Mesothelial cell of epicardium (in vitro differentiated cells): ENCODE data around the gene PMP22. TPM values are rescaled to one million over a fixed set of nuclear protein-coding genes. Genes with fewer than 3 reads are reported as not detected.

Experiments
- DNase-seq, 2 experiments: peaks; one replicate each; pipeline ENCODE4 v3.0.0; 2021; ENCODE audit warnings: low spot score in 2 of 2; ENCODE audit not compliant: unreplicated experiment in 2 of 2
- H3K27ac Mint-ChIP-seq: 2 replicates; pipeline ENCODE4 v1.8.0; 2021; ENCODE audit warnings: mixed read lengths
- H3K27me3 Mint-ChIP-seq: 2 replicates; pipeline ENCODE4 v1.8.0; 2021; ENCODE audit warnings: low read depth, mixed read lengths
- H3K36me3 Mint-ChIP-seq: 2 replicates; pipeline ENCODE4 v1.8.0; 2021; ENCODE audit warnings: mixed read lengths
- H3K4me1 Mint-ChIP-seq: 2 replicates; pipeline ENCODE4 v1.8.0; 2021; ENCODE audit warnings: mixed read lengths
- H3K4me3 Mint-ChIP-seq: 2 replicates; pipeline ENCODE4 v1.8.0; 2021; ENCODE audit warnings: mild to moderate bottlenecking, moderate library complexity, mixed read lengths
- H3K9me3 Mint-ChIP-seq: 2 replicates; pipeline ENCODE4 v1.8.0; 2021; ENCODE audit warnings: mixed read lengths
- CTCF ChIP-seq: fragments of 200-600 bp; sonication (generic); IDR thresholded peaks from one replicate; pipeline ENCODE4 v1.5.0; 2021; ENCODE audit warnings: antibody characterized with exemption; ENCODE audit not compliant: unreplicated experiment
- total RNA-seq: library from RNA; stranded (reverse); gene quantifications from 3 replicates; pipeline ENCODE4 v1.2.1, GENCODE V29; 2021

The PMP22 gene
- total RNA-seq, 1 donor from 2014 or later, result 50.4 TPM

- Mint-ChIP-seq H3K27me3 (no peaks in the 10 kb centered on the region), H3K4me1 (peaks cover 12% of the 10 kb centered on the region), H3K36me3 (no peaks in the 10 kb centered on the region), H3K27ac (no peak overlapping the region), H3K9me3 (no peaks in the 10 kb centered on the region), H3K4me3 (no peak overlapping the region)
- no peak for TF ChIP-seq CTCF
- no peak for DNase-seq
Observed at GRCh38 chr17:15285466-15285865, 20.3 kb upstream of the PMP22 start.

GRCh38 chr17:15284537-15284936, 19.4 kb upstream of the PMP22 start:
- DNase-seq, result no peak
- no peaks in the 10 kb centered on the region for H3K9me3 Mint-ChIP-seq
- TF ChIP-seq CTCF, result no peak
- no peak overlapping the region for H3K27ac Mint-ChIP-seq
- H3K27me3 Mint-ChIP-seq, result no peaks in the 10 kb centered on the region
- H3K36me3 Mint-ChIP-seq, result no peaks in the 10 kb centered on the region
- H3K4me3 Mint-ChIP-seq, result no peak overlapping the region
- peaks cover 12% of the 10 kb centered on the region for H3K4me1 Mint-ChIP-seq

DNA sequence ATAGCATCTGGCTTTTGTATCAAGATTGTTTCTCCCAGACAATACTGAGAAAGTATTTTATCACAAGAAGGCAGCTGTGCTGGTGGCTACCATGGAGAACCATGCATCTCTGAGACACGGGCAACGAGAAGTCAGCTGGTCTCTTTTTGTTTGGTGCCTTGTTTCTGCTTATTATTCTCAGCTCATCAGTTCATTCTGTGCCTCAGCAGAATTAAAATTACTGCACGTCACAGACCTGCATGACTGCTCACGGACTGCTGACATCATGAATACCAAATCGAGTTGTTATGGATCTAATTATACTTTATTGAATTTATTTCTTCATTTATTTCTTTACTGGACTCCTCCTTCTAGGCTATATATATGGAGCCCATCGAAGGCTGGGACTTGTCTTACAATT, 19.0 kb upstream of the PMP22 start:
- no peaks in the 10 kb centered on the region for H3K27me3 Mint-ChIP-seq
- no peaks in the 10 kb centered on the region for H3K36me3 Mint-ChIP-seq
- H3K9me3 Mint-ChIP-seq, result no peaks in the 10 kb centered on the region
- H3K4me1 Mint-ChIP-seq, result peaks cover 8% of the 10 kb centered on the region
- no peak for TF ChIP-seq CTCF
- DNase-seq, result no peak
- no peak overlapping the region for H3K4me3 Mint-ChIP-seq
- H3K27ac Mint-ChIP-seq, result no peak overlapping the region

GRCh38 chr17:15281909-15282308, 16.8 kb upstream of the PMP22 start:
- no peaks in the 10 kb centered on the region for H3K9me3 Mint-ChIP-seq
- H3K4me3 Mint-ChIP-seq, result no peak overlapping the region
- no peak for TF ChIP-seq CTCF
- no peaks in the 10 kb centered on the region for H3K27me3 Mint-ChIP-seq
- H3K4me1 Mint-ChIP-seq, result peaks cover 5% of the 10 kb centered on the region
- H3K36me3 Mint-ChIP-seq, result no peaks in the 10 kb centered on the region
- no peak for DNase-seq
- H3K27ac Mint-ChIP-seq, result no peak overlapping the region

GRCh38 chr17:15278924-15279477, 13.9 kb upstream of the PMP22 start:
- Mint-ChIP-seq H3K4me3 (no peak overlapping the region), H3K9me3 (peaks cover 9% of the 10 kb centered on the region), H3K27ac (no peak overlapping the region), H3K27me3 (no peaks in the 10 kb centered on the region), H3K36me3 (no peaks in the 10 kb centered on the region), H3K4me1 (peaks cover 5% of the 10 kb centered on the region)
- no peak for DNase-seq
- TF ChIP-seq CTCF, result no peak

- no peak for TF ChIP-seq CTCF
- H3K27me3 Mint-ChIP-seq, result no peaks in the 10 kb centered on the region
- peaks cover 15% of the 10 kb centered on the region for H3K9me3 Mint-ChIP-seq
- no peaks in the 10 kb centered on the region for H3K36me3 Mint-ChIP-seq
- no peak overlapping the region for H3K4me3 Mint-ChIP-seq
- no peak overlapping the region for H3K27ac Mint-ChIP-seq
- DNase-seq, result no peak
- H3K4me1 Mint-ChIP-seq, result peaks cover 5% of the 10 kb centered on the region
Observed at GRCh38 chr17:15278380-15278779, 13.3 kb upstream of the PMP22 start.
